Erythroblast (primary cell): ENCODE data around the gene IL3.

Experiments
- GATA1 ChIP-seq: IDR thresholded peaks from 2 replicates; pipeline ENCODE4 v1.6.1; 2011; ENCODE audit warnings: low read depth, mild to moderate bottlenecking, control low read depth, low read length, moderate library complexity
- POLR2A ChIP-seq: IDR thresholded peaks from 2 replicates; pipeline ENCODE4 v1.6.1; 2011; ENCODE audit warnings: mild to moderate bottlenecking, low read length

DNA sequence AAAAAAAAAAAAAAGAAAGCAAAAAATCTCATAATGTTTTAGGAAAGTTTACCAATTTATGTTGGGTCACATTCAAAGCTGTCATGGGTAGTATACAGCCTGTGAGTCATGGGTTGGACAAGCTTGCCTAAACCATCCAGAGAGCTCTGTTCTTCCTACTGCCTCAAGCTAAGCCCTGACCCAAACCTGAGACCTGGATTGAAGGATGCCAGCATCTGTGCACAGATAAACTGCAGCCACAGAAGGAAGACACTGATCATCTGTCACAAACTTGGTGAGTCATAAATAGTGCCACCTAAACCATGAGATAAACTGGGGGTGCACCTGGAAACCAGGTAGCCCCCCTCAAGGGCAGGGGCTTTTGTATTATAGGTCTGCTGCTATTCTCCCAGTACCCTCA, 44.1 kb downstream of the IL3 start:
- TF ChIP-seq POLR2A (no peak), GATA1 (no peak)
